SK-N-SH (cell line): ENCODE data around the gene BTD. TPM values are rescaled to one million over a fixed set of nuclear protein-coding genes. Genes with fewer than 3 reads are reported as not detected.

ENCODE experiments used
- CTCF ChIA-PET: fragments of 300-600, 350-600 bp; formaldehyde crosslinking; extraction: SDS; loops from one replicate; lab custom pipeline; 2021; lab: Yijun Ruan, JAX
- POLR2A ChIA-PET: fragments of 350-600 bp; sonication (Branson Sonifier 250); formaldehyde crosslinking; extraction: SDS; loops from one replicate; lab custom pipeline; 2020; ENCODE audit warnings: antibody characterized with exemption, inconsistent platforms; lab: Yijun Ruan, JAX
- DNase-seq: peaks from one replicate; pipeline ENCODE4 v3.0.0; 2012
- H2AFZ ChIP-seq: fragments of 200-600 bp; sonication (generic); 2 replicates; pipeline ENCODE4 v1.8.1; 2016; ENCODE audit warnings: antibody characterized with exemption, mild to moderate bottlenecking, low read depth
- H3F3A ChIP-seq: fragments of 200-600 bp; sonication (generic); replicated peaks from 2 replicates; pipeline ENCODE3; 2016; ENCODE audit warnings: antibody characterized with exemption, mild to moderate bottlenecking; ENCODE audit not compliant: insufficient read depth
- H3K27ac ChIP-seq, 2 experiments: fragments of 200-500 bp in 1 of 2; fragments of 200-600 bp in 1 of 2; sonication (Bioruptor generic) in 1 of 2; sonication (generic), shearing (Covaris generic) in 1 of 2; 2 replicates each; pipeline versions ENCODE4 v1.5.1 to v1.6.1; 2014 to 2016; ENCODE audit warnings: low read depth in 2 of 2, inconsistent platforms in 1 of 2, low read length in 1 of 2, mild to moderate bottlenecking in 1 of 2, mixed read lengths in 1 of 2
- H3K27me3 ChIP-seq: fragments of 200-600 bp; sonication (generic), shearing (Covaris generic); 2 replicates; pipeline ENCODE4 v1.6.1; 2016; ENCODE audit warnings: mixed run types; ENCODE audit not compliant: insufficient read depth
- H3K36me3 ChIP-seq, 2 experiments: fragments of 200-500 bp in 1 of 2; fragments of 200-600 bp in 1 of 2; sonication (Bioruptor generic) in 1 of 2; sonication (generic) in 1 of 2; replicated peaks in 1 of 2; 2 replicates each; pipeline versions ENCODE3 to v1.5.1; 2014 to 2016; ENCODE audit warnings: low read length in 1 of 2, mild to moderate bottlenecking in 1 of 2; ENCODE audit not compliant: insufficient read depth in 2 of 2, control insufficient read depth in 1 of 2
- H3K4me1 ChIP-seq, 2 experiments: fragments of 200-500 bp in 1 of 2; fragments of 200-600 bp in 1 of 2; sonication (Bioruptor generic) in 1 of 2; sonication (generic), shearing (Covaris generic) in 1 of 2; 2 replicates each; pipeline versions ENCODE4 v1.5.1 to v1.6.1; 2014 to 2016; ENCODE audit warnings: low read depth in 1 of 2, low read length in 1 of 2, mixed run types in 1 of 2; ENCODE audit not compliant: insufficient read depth in 2 of 2, control insufficient read depth in 1 of 2
- H3K4me2 ChIP-seq: fragments of 200-600 bp; sonication (generic), shearing (Covaris generic); 2 replicates; pipeline ENCODE4 v1.6.1; 2017; ENCODE audit warnings: mixed run types
- H3K4me3 ChIP-seq, 2 experiments: fragments of 200-500 bp in 1 of 2; fragments of 200-600 bp in 1 of 2; sonication (Bioruptor generic) in 1 of 2; sonication (generic), shearing (Covaris generic) in 1 of 2; 2 replicates each; pipeline versions ENCODE4 v1.5.1 to v1.8.1; 2014 to 2016; ENCODE audit warnings: low read depth in 2 of 2, inconsistent platforms in 1 of 2, low read length in 1 of 2, mild to moderate bottlenecking in 1 of 2, mixed read lengths in 1 of 2, moderate library complexity in 1 of 2
- H3K79me2 ChIP-seq: fragments of 200-600 bp; sonication (generic); 2 replicates; pipeline ENCODE4 v1.8.1; 2017; ENCODE audit warnings: mild to moderate bottlenecking; ENCODE audit not compliant: insufficient read depth
- H3K9ac ChIP-seq: fragments of 200-600 bp; sonication (generic); 2 replicates; pipeline ENCODE4 v1.6.1; 2017; ENCODE audit warnings: mixed run types
- H3K9me2 ChIP-seq: fragments of 200-600 bp; sonication (generic); 2 replicates; pipeline ENCODE4 v1.6.1; 2017; ENCODE audit warnings: mixed run types
- H3K9me3 ChIP-seq: fragments of 200-600 bp; sonication (generic); 2 replicates; pipeline ENCODE4 v1.6.1; 2017; ENCODE audit warnings: mixed run types, mild to moderate bottlenecking, moderate library complexity
- H4K20me1 ChIP-seq: fragments of 200-600 bp; sonication (generic); 2 replicates; pipeline ENCODE4 v1.6.1; 2017; ENCODE audit warnings: mild to moderate bottlenecking, mixed run types; ENCODE audit not compliant: insufficient read depth
- CHD2 ChIP-seq: fragments of 150-350 bp; IDR thresholded peaks from 2 replicates; pipeline ENCODE4 v1.6.1; 2018; ENCODE audit warnings: low read length; ENCODE audit not compliant: partially characterized antibody
- FOXJ3 ChIP-seq: sonication (generic); formaldehyde crosslinking; IDR thresholded peaks from 2 replicates; pipeline ENCODE4 v1.5.1; 2020; ENCODE audit warnings: mild to moderate bottlenecking, missing genetic modification reagents
- GABPA ChIP-seq: IDR thresholded peaks from 2 replicates; pipeline ENCODE4 v1.4.0; 2012; ENCODE audit warnings: low read depth, mild to moderate bottlenecking
- JUND ChIP-seq: IDR thresholded peaks from 2 replicates; pipeline ENCODE4 v1.4.0; 2012
- MEF2A ChIP-seq: IDR thresholded peaks from 2 replicates; pipeline ENCODE4 v1.4.0; 2012; ENCODE audit warnings: low read depth, borderline replicate concordance
- POLR2AphosphoS5 ChIP-seq: IDR thresholded peaks from 2 replicates; pipeline ENCODE4 v1.6.1; 2012; ENCODE audit warnings: low read depth, low read length
- RFX5 ChIP-seq: IDR thresholded peaks from 2 replicates; pipeline ENCODE4 v1.6.1; 2012; ENCODE audit warnings: mild to moderate bottlenecking, improper control_type of control experiment, low read length
- SIN3A ChIP-seq: IDR thresholded peaks from 2 replicates; pipeline ENCODE4 v1.6.1; 2012; ENCODE audit warnings: low read depth, mild to moderate bottlenecking, low read length, moderate library complexity, borderline replicate concordance
- SMC3 ChIP-seq: IDR thresholded peaks from 2 replicates; pipeline ENCODE4 v1.6.1; 2012; ENCODE audit warnings: low read depth, low read length, improper control_type of control experiment
- WGBS: methylation state at CpG from one replicate; pipeline ENCODE4 v1.1.6; 2017; ENCODE audit warnings: low lambda C conversion rate; 5-methylcytosine and 5-hydroxymethylcytosine counted together
- polyA plus RNA-seq, 3 experiments: library from polyadenylated mRNA; depleted of rRNA; stranded (reverse); fragments of >200 nt; gene quantifications; 2 replicates each; pipeline ENCODE4 v1.2.3, GENCODE V29; 2012
- TF ChIP-seq, protein P1 (sequence below): IDR thresholded peaks from 2 replicates; pipeline ENCODE4 v1.4.0; 2012; ENCODE audit warnings: low read depth
- TF ChIP-seq, protein P2 (sequence below): IDR thresholded peaks from 2 replicates; pipeline ENCODE4; 2012
- TF ChIP-seq, protein P3 (sequence below): IDR thresholded peaks from 2 replicates; pipeline ENCODE4 v1.6.1; 2012; ENCODE audit warnings: mild to moderate bottlenecking, low read depth, low read length, moderate library complexity
- TF ChIP-seq, protein P4 (sequence below): fragments of 150-350 bp; IDR thresholded peaks from 2 replicates; pipeline ENCODE4 v1.6.1; 2017; ENCODE audit warnings: antibody characterized with exemption, low read length, low read depth, borderline replicate concordance

The BTD gene
- polyA plus RNA-seq, 1 of the 3 experiments (the other 2 are of a cell fraction), result 23.6 TPM

DNA sequence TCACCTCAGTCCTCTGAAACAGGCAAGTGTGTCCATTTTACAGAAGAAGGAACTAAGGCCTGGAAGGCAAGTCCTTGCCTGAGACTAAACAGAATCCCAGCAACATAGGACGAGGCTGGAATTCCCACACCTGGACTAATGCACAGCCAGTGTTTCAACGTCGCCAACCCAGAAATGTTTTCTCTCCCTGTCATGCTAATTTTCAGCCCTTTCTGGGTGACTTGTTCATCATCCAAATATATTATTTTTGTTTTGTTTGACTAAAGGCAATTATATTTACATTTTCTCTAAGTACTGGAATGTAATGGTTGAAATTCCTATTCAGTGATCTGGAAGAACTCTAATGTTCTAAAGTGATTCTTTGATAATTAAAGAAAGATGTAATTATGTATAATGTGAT is 51.8 kb downstream of the BTD start:
- 94% methylated on average over 3 of the region's 3 CpGs for WGBS
- TF ChIP-seq SIN3A (no peak), GABPA (no peak), FOXJ3 (CRISPR knock-in tag) (no peak), MEF2A (no peak), SMC3 (no peak), CHD2 (no peak), RFX5 (no peak), POLR2AphosphoS5 (no peak), JUND (no peak)
- TF ChIP-seq, protein P1, sequence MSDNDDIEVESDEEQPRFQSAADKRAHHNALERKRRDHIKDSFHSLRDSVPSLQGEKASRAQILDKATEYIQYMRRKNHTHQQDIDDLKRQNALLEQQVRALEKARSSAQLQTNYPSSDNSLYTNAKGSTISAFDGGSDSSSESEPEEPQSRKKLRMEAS, result no peak
- TF ChIP-seq, protein P2, sequence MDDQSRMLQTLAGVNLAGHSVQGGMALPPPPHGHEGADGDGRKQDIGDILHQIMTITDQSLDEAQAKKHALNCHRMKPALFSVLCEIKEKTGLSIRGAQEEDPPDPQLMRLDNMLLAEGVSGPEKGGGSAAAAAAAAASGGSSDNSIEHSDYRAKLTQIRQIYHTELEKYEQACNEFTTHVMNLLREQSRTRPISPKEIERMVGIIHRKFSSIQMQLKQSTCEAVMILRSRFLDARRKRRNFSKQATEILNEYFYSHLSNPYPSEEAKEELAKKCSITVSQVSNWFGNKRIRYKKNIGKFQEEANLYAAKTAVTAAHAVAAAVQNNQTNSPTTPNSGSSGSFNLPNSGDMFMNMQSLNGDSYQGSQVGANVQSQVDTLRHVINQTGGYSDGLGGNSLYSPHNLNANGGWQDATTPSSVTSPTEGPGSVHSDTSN, result no peak
- TF ChIP-seq, protein P3, sequence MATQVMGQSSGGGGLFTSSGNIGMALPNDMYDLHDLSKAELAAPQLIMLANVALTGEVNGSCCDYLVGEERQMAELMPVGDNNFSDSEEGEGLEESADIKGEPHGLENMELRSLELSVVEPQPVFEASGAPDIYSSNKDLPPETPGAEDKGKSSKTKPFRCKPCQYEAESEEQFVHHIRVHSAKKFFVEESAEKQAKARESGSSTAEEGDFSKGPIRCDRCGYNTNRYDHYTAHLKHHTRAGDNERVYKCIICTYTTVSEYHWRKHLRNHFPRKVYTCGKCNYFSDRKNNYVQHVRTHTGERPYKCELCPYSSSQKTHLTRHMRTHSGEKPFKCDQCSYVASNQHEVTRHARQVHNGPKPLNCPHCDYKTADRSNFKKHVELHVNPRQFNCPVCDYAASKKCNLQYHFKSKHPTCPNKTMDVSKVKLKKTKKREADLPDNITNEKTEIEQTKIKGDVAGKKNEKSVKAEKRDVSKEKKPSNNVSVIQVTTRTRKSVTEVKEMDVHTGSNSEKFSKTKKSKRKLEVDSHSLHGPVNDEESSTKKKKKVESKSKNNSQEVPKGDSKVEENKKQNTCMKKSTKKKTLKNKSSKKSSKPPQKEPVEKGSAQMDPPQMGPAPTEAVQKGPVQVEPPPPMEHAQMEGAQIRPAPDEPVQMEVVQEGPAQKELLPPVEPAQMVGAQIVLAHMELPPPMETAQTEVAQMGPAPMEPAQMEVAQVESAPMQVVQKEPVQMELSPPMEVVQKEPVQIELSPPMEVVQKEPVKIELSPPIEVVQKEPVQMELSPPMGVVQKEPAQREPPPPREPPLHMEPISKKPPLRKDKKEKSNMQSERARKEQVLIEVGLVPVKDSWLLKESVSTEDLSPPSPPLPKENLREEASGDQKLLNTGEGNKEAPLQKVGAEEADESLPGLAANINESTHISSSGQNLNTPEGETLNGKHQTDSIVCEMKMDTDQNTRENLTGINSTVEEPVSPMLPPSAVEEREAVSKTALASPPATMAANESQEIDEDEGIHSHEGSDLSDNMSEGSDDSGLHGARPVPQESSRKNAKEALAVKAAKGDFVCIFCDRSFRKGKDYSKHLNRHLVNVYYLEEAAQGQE, result no peak
- TF ChIP-seq, protein P4, sequence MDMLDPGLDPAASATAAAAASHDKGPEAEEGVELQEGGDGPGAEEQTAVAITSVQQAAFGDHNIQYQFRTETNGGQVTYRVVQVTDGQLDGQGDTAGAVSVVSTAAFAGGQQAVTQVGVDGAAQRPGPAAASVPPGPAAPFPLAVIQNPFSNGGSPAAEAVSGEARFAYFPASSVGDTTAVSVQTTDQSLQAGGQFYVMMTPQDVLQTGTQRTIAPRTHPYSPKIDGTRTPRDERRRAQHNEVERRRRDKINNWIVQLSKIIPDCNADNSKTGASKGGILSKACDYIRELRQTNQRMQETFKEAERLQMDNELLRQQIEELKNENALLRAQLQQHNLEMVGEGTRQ, result no peak

More for the DNA sequence above, 51.8 kb downstream of the BTD start:
- no peak for DNase-seq
- Histone ChIP-seq H3K4me2 (no peak overlapping the region), H3F3A (peaks cover 12% of the 10 kb centered on the region), H3K79me2 (no peaks in the 10 kb centered on the region), H4K20me1 (no peaks in the 10 kb centered on the region), H2AFZ (no peak overlapping the region), H3K4me1 (peaks cover 0 to 6% of the 10 kb centered on the region in 2 experiments; a peak in 2 of 4 replicates), H3K4me3 (no peak overlapping the region), H3K27ac (no peak overlapping the region), H3K27me3 (no peaks in the 10 kb centered on the region), H3K9me2 (no peaks in the 10 kb centered on the region), H3K9me3 (no peaks in the 10 kb centered on the region; the same call in 1 of the 2 replicates), H3K9ac (no peak overlapping the region), H3K36me3 (no peaks in the 10 kb centered on the region)
- ChIA-PET POLR2A (no interaction called here), CTCF (interaction anchor here (1.0 kb wide), 1 partner anchor 19 kb away, joined by 3 read pairs; no protein-coding TSS in a partner anchor)
